OCI-LY1 (cell line): ENCODE measurements around the gene VCAN.

Source experiments
- EZH2 ChIP-seq: fragments of 200-600 bp; sonication (generic), shearing (Covaris generic); IDR thresholded peaks from 2 replicates; pipeline ENCODE4 v1.8.0; 2017; ENCODE audit warnings: borderline replicate concordance, mixed run types, mild to moderate bottlenecking, antibody characterized with exemption, low read length, moderate library complexity, mixed read lengths
- TF ChIP-seq, protein P1 (sequence below): fragments of 200-600 bp; sonication (generic), shearing (Covaris generic); IDR thresholded peaks from 2 replicates; pipeline ENCODE4 v1.5.1; 2017; ENCODE audit warnings: mild to moderate bottlenecking, antibody characterized with exemption, low read length, moderate library complexity, mixed read lengths

DNA sequence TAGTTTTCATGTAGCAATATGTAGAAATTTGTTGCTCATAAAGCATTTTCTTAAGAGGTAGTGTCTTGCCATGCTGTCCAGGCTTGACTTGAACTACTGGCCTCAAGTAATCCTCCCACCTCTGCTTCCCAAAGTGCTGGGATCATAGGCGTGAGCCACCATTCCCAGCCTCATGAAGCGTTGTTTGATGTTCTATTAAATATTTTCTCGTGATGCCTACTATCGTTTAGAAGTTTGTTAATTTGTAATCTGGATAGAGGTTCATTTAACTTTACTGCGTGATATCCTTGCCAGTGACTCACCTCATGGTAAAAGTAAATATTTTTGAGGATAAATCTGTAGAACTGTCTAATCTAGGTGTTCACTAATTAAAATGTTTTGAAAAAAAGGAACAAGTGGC is 82.6 kb downstream of the VCAN start:
- TF ChIP-seq, protein P1, sequence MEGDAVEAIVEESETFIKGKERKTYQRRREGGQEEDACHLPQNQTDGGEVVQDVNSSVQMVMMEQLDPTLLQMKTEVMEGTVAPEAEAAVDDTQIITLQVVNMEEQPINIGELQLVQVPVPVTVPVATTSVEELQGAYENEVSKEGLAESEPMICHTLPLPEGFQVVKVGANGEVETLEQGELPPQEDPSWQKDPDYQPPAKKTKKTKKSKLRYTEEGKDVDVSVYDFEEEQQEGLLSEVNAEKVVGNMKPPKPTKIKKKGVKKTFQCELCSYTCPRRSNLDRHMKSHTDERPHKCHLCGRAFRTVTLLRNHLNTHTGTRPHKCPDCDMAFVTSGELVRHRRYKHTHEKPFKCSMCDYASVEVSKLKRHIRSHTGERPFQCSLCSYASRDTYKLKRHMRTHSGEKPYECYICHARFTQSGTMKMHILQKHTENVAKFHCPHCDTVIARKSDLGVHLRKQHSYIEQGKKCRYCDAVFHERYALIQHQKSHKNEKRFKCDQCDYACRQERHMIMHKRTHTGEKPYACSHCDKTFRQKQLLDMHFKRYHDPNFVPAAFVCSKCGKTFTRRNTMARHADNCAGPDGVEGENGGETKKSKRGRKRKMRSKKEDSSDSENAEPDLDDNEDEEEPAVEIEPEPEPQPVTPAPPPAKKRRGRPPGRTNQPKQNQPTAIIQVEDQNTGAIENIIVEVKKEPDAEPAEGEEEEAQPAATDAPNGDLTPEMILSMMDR = no peak
- TF ChIP-seq EZH2 = no peak
